ENCODE results near the gene ELFN1. TPM values are rescaled to one million over a fixed set of nuclear protein-coding genes. Genes with fewer than 3 reads are reported as not detected.

Gene ELFN1
- total and polyA plus RNA-seq, 9 of the 15 experiments (the other 6 are each of a cell fraction or from before 2014, with no cell fraction given): 0.04 to 0.64 (median 0.18) TPM; not detected in 2

DNA sequence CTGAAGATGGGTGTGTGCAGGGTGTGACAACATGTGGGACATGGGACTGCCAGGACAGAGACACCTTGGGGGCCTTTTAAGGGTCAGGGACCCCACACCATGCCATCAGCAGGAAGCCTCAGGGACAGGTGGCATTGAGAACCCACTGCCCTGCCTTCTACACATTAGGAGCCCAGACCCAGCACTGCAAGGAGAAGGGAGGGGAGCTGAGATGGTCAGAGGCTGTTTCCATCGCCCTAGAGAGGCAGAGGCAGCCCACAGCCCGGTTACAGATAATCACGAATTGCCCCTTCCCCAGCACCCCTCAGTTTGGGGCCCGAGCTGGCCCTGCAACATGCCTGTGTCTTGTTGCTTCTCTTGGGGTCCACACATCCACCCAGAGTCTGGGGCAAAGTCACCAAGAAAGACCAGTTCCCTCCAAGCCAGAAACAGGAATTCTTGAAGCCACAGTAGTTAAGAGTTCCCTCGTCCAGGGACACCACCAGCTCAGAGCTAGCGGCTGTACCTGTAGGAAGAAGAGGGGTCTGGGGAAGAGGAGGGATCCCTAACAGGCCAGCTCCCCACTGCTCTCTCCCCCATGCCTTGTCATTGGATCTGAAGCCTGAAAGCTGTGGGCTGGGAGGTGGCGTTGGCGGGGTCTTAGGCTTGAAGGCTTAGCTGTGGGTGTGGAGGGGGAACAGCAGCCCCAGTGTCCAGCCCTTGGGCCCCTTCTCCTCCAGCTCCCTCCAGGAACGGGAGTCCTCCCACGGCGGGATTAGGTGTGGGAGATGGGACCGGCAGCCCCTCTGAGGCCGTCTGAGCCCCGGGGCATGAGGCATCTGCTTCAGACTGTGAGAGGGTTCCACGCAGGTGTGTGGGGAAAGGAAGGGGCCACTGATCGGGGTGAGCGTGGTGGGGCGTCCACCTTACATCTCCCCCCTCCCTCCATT, 44.8 kb upstream of the ELFN1 start (continued):
- TF ChIP-seq, protein P1, sequence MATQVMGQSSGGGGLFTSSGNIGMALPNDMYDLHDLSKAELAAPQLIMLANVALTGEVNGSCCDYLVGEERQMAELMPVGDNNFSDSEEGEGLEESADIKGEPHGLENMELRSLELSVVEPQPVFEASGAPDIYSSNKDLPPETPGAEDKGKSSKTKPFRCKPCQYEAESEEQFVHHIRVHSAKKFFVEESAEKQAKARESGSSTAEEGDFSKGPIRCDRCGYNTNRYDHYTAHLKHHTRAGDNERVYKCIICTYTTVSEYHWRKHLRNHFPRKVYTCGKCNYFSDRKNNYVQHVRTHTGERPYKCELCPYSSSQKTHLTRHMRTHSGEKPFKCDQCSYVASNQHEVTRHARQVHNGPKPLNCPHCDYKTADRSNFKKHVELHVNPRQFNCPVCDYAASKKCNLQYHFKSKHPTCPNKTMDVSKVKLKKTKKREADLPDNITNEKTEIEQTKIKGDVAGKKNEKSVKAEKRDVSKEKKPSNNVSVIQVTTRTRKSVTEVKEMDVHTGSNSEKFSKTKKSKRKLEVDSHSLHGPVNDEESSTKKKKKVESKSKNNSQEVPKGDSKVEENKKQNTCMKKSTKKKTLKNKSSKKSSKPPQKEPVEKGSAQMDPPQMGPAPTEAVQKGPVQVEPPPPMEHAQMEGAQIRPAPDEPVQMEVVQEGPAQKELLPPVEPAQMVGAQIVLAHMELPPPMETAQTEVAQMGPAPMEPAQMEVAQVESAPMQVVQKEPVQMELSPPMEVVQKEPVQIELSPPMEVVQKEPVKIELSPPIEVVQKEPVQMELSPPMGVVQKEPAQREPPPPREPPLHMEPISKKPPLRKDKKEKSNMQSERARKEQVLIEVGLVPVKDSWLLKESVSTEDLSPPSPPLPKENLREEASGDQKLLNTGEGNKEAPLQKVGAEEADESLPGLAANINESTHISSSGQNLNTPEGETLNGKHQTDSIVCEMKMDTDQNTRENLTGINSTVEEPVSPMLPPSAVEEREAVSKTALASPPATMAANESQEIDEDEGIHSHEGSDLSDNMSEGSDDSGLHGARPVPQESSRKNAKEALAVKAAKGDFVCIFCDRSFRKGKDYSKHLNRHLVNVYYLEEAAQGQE (IDR thresholded peaks at IDR 0.05; ENCODE audit: borderline replicate concordance): no peak
- TF ChIP-seq, protein P1 (CRISPR knock-in tag; IDR thresholded peaks at IDR 0.05; ENCODE audit: low read depth): no peak
- TF ChIP-seq HLTF (IDR thresholded peaks at IDR 0.05) (no peak), RUNX1 (IDR thresholded peaks at IDR 0.05; ENCODE audit: low read depth) (no peak)
- TF ChIP-seq, protein P2, sequence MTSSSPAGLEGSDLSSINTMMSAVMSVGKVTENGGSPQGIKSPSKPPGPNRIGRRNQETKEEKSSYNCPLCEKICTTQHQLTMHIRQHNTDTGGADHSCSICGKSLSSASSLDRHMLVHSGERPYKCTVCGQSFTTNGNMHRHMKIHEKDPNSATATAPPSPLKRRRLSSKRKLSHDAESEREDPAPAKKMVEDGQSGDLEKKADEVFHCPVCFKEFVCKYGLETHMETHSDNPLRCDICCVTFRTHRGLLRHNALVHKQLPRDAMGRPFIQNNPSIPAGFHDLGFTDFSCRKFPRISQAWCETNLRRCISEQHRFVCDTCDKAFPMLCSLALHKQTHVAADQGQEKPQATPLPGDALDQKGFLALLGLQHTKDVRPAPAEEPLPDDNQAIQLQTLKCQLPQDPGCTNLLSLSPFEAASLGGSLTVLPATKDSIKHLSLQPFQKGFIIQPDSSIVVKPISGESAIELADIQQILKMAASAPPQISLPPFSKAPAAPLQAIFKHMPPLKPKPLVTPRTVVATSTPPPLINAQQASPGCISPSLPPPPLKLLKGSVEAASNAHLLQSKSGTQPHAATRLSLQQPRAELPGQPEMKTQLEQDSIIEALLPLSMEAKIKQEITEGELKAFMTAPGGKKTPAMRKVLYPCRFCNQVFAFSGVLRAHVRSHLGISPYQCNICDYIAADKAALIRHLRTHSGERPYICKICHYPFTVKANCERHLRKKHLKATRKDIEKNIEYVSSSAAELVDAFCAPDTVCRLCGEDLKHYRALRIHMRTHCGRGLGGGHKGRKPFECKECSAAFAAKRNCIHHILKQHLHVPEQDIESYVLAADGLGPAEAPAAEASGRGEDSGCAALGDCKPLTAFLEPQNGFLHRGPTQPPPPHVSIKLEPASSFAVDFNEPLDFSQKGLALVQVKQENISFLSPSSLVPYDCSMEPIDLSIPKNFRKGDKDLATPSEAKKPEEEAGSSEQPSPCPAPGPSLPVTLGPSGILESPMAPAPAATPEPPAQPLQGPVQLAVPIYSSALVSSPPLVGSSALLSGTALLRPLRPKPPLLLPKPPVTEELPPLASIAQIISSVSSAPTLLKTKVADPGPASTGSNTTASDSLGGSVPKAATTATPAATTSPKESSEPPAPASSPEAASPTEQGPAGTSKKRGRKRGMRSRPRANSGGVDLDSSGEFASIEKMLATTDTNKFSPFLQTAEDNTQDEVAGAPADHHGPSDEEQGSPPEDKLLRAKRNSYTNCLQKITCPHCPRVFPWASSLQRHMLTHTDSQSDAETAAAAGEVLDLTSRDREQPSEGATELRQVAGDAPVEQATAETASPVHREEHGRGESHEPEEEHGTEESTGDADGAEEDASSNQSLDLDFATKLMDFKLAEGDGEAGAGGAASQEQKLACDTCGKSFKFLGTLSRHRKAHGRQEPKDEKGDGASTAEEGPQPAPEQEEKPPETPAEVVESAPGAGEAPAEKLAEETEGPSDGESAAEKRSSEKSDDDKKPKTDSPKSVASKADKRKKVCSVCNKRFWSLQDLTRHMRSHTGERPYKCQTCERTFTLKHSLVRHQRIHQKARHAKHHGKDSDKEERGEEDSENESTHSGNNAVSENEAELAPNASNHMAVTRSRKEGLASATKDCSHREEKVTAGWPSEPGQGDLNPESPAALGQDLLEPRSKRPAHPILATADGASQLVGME (CRISPR knock-in tag; IDR thresholded peaks at IDR 0.05): no peak
- TF ChIP-seq, protein P3, sequence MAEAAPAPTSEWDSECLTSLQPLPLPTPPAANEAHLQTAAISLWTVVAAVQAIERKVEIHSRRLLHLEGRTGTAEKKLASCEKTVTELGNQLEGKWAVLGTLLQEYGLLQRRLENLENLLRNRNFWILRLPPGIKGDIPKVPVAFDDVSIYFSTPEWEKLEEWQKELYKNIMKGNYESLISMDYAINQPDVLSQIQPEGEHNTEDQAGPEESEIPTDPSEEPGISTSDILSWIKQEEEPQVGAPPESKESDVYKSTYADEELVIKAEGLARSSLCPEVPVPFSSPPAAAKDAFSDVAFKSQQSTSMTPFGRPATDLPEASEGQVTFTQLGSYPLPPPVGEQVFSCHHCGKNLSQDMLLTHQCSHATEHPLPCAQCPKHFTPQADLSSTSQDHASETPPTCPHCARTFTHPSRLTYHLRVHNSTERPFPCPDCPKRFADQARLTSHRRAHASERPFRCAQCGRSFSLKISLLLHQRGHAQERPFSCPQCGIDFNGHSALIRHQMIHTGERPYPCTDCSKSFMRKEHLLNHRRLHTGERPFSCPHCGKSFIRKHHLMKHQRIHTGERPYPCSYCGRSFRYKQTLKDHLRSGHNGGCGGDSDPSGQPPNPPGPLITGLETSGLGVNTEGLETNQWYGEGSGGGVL (CRISPR knock-in tag; IDR thresholded peaks at IDR 0.05): no peak
